TTC549 (cell line): ENCODE data around the gene PDE4DIP.
A peak's percentile ranks its signal among the peaks of the same experiment; 100 is the strongest.
"Not testable (repeated sequence)": the region's sequence is repeated elsewhere in the genome, so short reads cannot be mapped to it uniquely, and the experiment has no call there.

ENCODE experiments used
- FAIRE-seq: peaks from 2 replicates; lab custom pipeline; 2012; peaks lifted over from hg19 to GRCh38; lab: Jason Lieb, UNC

Gene PDE4DIP

GRCh38 chr1:148975866-148976537, 131.8 kb downstream of the PDE4DIP start:
- peak; percentile 5 for FAIRE-seq

- FAIRE-seq = not testable (repeated sequence)
These were observed 133.6 kb downstream of the PDE4DIP start for GRCh38 chr1:148977785-148978184.

- not testable (repeated sequence) for FAIRE-seq
These were observed 145.2 kb downstream of the PDE4DIP start for GRCh38 chr1:148989378-148989777.

- FAIRE-seq = not testable (repeated sequence)
These were observed 146.1 kb downstream of the PDE4DIP start for GRCh38 chr1:148990233-148990788.

GRCh38 chr1:148991818-148992217, 147.6 kb downstream of the PDE4DIP start:
- not testable (repeated sequence) for FAIRE-seq

GRCh38 chr1:148992364-148992763, 148.1 kb downstream of the PDE4DIP start:
- FAIRE-seq = not testable (repeated sequence)

- not testable (repeated sequence) for FAIRE-seq
These were observed 152.4 kb downstream of the PDE4DIP start for GRCh38 chr1:148996449-148997224.

GRCh38 chr1:148997405-148997804, 153.2 kb downstream of the PDE4DIP start:
- FAIRE-seq = not testable (repeated sequence)

- not testable (repeated sequence) for FAIRE-seq
These were observed 158.4 kb downstream of the PDE4DIP start for GRCh38 chr1:149002664-149003063.

- not testable (repeated sequence) for FAIRE-seq
These were observed 164.1 kb downstream of the PDE4DIP start for GRCh38 chr1:149008326-149008725.

- not testable (repeated sequence) for FAIRE-seq
These were observed 164.5 kb downstream of the PDE4DIP start for GRCh38 chr1:149008769-149009168.

GRCh38 chr1:149009761-149010160, 165.5 kb downstream of the PDE4DIP start:
- FAIRE-seq = not testable (repeated sequence)

- FAIRE-seq = not testable (repeated sequence)
These were observed 168.4 kb downstream of the PDE4DIP start for GRCh38 chr1:149012599-149012998.

GRCh38 chr1:149013513-149013912, 169.3 kb downstream of the PDE4DIP start:
- not testable (repeated sequence) for FAIRE-seq

- FAIRE-seq = not testable (repeated sequence)
These were observed 171.3 kb downstream of the PDE4DIP start for GRCh38 chr1:149015522-149015921.

- FAIRE-seq = not testable (repeated sequence)
These were observed 172.4 kb downstream of the PDE4DIP start for GRCh38 chr1:149016626-149017025.

- FAIRE-seq = not testable (repeated sequence)
These were observed 174.3 kb downstream of the PDE4DIP start for GRCh38 chr1:149018577-149018976.

- FAIRE-seq = not testable (repeated sequence)
These were observed 180.1 kb downstream of the PDE4DIP start for GRCh38 chr1:149024327-149024726.

- not testable (repeated sequence) for FAIRE-seq
These were observed 189.7 kb downstream of the PDE4DIP start for GRCh38 chr1:149033916-149034315.

GRCh38 chr1:149043056-149043455, 198.8 kb downstream of the PDE4DIP start:
- FAIRE-seq = not testable (repeated sequence)

- not testable (repeated sequence) for FAIRE-seq
These were observed 220.4 kb downstream of the PDE4DIP start for GRCh38 chr1:149064611-149065010.

GRCh38 chr1:149075505-149076127, 231.4 kb downstream of the PDE4DIP start:
- not testable (repeated sequence) for FAIRE-seq
